Ascending aorta (tissue), 2 donors: ENCODE results near the gene DNAJB8. TPM values are rescaled to one million over a fixed set of nuclear protein-coding genes. Genes with fewer than 3 reads are reported as not detected.

Source experiments
- DNase-seq, 2 donors: peaks; one replicate each; pipeline ENCODE4 v3.0.0-alpha.2; 2019; ENCODE audit warnings: low spot score in 2 of 2
- H3K27ac ChIP-seq, 2 donors: fragments of 200-600 bp; sonication (generic); one replicate each; pipeline ENCODE4 v1.5.1; 2016 to 2017; ENCODE audit warnings: mild to moderate bottlenecking in 1 of 2
- H3K27me3 ChIP-seq: fragments of 200-600 bp; sonication (generic); one replicate; pipeline ENCODE4 v1.5.1; 2017
- H3K36me3 ChIP-seq, 2 donors: fragments of 200-600 bp; sonication (generic); one replicate each; pipeline ENCODE4 v1.5.1; 2016
- H3K4me1 ChIP-seq, 2 donors: fragments of 200-600 bp; sonication (generic); one replicate each; pipeline ENCODE4 v1.5.1; 2016 to 2017; ENCODE audit warnings: mild to moderate bottlenecking in 1 of 2
- H3K4me3 ChIP-seq, 2 donors: fragments of 200-600 bp; sonication (generic); one replicate each; pipeline ENCODE4 v1.5.1; 2016 to 2017; ENCODE audit warnings: mild to moderate bottlenecking in 1 of 2
- H3K9me3 ChIP-seq, 2 donors: fragments of 200-600 bp; sonication (generic); one replicate each; pipeline ENCODE4 v1.5.1; 2016
- intact Hi-C: fragments of 100-400 bp; cut with DNase I; formaldehyde crosslinking; loops from one replicate; pipeline ENCODE4 v1.15.1; 2023
- total RNA-seq: library from RNA; depleted of rRNA; stranded (reverse); fragments of >200 nt; gene quantifications from one replicate; pipeline ENCODE4 v1.1.0, GENCODE V29; 2016
- TF ChIP-seq, protein P1 (sequence below), 3 experiments: fragments of 200-600 bp in 2 of 3; fragments of 450-650 bp in 1 of 3; sonication (generic) in 2 of 3; IDR thresholded peaks; one replicate each; pipeline ENCODE4 v1.5.1; 2016 to 2019; ENCODE audit warnings: antibody characterized with exemption in 3 of 3, mild to moderate bottlenecking in 1 of 3, moderate library complexity in 1 of 3

Gene DNAJB8
- total RNA-seq, 1 donor from 2014 or later = not detected

DNA sequence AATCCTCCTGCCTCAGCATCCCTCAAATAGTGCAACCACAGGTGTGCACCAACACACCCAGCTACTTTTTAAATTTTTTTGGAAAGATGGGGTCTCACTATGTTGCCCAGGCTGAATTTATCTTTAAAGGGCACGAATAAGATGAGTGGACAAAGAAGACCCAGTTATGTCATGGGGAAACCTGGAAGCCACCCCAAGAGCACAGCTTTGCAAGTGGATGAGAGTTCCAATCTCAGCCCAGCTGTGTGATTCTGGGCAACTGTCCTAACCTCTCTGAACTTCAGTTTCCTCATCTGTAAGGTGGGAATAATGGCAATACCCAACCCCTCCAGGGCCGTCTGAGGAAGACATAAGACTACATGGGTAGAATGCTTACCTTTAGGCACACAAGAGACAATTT is 32.2 kb downstream of the DNAJB8 start:
- H3K27me3 ChIP-seq = peaks cover 5% of the 10 kb centered on the region
- no peaks in the 10 kb centered on the region for H3K36me3 ChIP-seq
- H3K27ac ChIP-seq = no peak overlapping the region
- intact Hi-C loops = no loop called here
- no peak for DNase-seq
- peaks cover 0 to 8% of the 10 kb centered on the region in 2 donors for H3K4me1 ChIP-seq
- no peak overlapping the region for H3K4me3 ChIP-seq
- TF ChIP-seq, protein P1, sequence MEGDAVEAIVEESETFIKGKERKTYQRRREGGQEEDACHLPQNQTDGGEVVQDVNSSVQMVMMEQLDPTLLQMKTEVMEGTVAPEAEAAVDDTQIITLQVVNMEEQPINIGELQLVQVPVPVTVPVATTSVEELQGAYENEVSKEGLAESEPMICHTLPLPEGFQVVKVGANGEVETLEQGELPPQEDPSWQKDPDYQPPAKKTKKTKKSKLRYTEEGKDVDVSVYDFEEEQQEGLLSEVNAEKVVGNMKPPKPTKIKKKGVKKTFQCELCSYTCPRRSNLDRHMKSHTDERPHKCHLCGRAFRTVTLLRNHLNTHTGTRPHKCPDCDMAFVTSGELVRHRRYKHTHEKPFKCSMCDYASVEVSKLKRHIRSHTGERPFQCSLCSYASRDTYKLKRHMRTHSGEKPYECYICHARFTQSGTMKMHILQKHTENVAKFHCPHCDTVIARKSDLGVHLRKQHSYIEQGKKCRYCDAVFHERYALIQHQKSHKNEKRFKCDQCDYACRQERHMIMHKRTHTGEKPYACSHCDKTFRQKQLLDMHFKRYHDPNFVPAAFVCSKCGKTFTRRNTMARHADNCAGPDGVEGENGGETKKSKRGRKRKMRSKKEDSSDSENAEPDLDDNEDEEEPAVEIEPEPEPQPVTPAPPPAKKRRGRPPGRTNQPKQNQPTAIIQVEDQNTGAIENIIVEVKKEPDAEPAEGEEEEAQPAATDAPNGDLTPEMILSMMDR (IDR thresholded peaks at IDR 0.05) = no peak
- no peaks in the 10 kb centered on the region for H3K9me3 ChIP-seq

DNA sequence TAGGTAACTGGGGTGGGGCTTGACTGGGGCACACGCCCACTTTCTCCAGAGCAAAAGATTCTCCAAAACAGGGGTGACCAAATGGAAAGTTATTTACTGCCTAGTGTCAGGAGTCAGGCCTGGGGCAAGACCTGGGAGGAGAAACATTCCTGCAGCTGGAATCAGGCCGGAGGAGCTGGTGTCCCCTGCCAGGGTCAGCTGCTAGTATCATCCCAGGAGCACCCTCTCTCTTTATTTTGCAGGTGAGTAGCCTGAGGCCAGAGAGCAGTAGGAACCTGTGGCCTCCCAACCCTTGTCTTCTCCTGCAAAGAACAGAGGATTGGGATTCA is 32.9 kb downstream of the DNAJB8 start:
- Histone ChIP-seq H3K27me3 (peaks cover 5% of the 10 kb centered on the region), H3K27ac (no peak overlapping the region), H3K9me3 (no peaks in the 10 kb centered on the region), H3K4me1 (peaks cover 0 to 8% of the 10 kb centered on the region in 2 donors), H3K36me3 (no peaks in the 10 kb centered on the region), H3K4me3 (no peak overlapping the region)
- TF ChIP-seq, protein P1 (IDR thresholded peaks at IDR 0.05) = no peak
- intact Hi-C loops = no loop called here
- no peak for DNase-seq

DNA sequence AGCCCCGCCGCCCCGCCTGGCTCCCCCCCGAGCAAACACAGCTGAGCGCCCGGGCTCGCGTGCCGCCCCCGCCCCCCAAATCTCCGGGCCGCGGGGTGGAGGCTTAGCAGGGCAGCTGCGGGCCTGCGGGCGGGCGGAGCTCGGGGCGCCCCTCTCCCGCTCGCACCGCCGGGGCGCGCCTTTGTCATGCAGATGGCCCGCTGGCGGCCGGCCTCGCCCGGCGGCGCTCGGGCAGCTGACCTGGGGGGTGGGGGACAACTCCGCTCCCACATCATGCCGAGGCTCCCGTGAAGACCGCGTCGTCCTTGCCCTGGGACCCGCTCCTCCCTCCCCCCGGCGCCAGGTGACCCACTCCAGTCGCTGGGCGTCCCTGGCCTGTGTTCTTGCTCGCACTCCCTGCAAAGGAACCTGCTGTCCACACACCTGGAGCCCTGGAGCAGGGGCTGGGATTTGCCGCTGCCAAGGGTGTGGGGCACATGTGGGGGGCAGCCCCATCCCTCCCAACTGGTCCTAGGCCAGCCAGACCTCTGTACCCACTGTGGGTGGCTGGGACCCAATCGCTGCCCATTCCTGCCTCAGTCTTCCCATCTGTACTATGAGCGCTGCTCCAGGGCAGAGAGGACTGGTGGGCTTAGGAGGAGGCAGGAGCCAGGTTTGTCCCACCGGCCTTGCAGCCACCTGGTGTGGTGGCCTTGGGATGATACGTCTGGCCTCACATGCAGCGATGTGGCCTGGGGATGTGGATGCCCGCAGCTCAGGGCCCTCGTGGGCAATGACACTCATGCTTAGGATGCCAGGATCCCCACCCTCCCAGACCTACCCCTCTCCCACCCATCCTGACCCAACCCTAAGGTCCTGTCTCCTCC is 33.5 kb downstream of the DNAJB8 start:
- peaks cover 0 to 8% of the 10 kb centered on the region in 2 donors for H3K4me1 ChIP-seq
- H3K9me3 ChIP-seq = no peaks in the 10 kb centered on the region
- intact Hi-C loops = no loop called here
- TF ChIP-seq, protein P1 (IDR thresholded peaks at IDR 0.05) = no peak
- peaks cover 5% of the 10 kb centered on the region for H3K27me3 ChIP-seq
- DNase-seq = no peak
- H3K4me3 ChIP-seq = peak overlapping the region; percentile 47 to 52
- no peak overlapping the region for H3K27ac ChIP-seq
- H3K36me3 ChIP-seq = no peaks in the 10 kb centered on the region

DNA sequence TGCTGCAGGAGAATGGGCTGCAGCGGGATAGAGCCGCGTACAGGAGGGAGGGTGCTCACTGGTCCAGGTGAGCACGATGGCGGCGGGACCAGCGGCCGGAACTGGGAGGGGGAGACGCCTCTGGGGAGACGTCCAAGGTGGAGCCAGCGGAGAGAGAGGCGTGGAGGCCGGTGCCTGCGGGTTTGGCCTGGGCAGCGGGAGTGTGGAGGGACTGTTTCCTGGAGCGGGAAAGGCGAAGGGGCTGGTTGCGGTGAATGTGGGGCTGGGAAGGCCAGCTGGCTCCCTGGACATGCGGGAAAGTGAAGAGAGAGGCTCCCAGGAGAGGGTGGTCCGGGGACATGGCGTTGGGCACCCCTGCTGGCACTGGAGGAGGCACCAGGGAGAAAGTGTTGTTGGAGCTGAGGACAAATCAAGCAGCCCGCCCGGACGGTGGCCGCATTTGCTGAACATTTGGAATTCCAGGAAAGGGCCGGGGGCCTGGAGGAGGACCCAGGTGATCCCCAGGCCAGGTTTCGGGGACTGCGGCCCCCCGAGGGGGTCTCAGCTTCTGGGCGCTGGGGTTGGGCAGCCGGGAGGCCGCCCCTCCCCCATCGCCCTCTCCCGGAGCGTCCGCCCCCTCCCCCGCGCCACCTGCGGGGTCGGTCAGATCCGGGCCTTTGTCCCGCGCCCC is 34.3 kb downstream of the DNAJB8 start:
- Histone ChIP-seq H3K4me1 (peaks cover 0 to 8% of the 10 kb centered on the region in 2 donors), H3K9me3 (no peaks in the 10 kb centered on the region), H3K27me3 (peaks cover 5% of the 10 kb centered on the region), H3K4me3 (peak overlapping the region; percentile 47 to 52), H3K27ac (no peak overlapping the region), H3K36me3 (no peaks in the 10 kb centered on the region)
- no peak for DNase-seq
- TF ChIP-seq, protein P1 (IDR thresholded peaks at IDR 0.05) = no peak
- intact Hi-C loops = no loop called here

DNA sequence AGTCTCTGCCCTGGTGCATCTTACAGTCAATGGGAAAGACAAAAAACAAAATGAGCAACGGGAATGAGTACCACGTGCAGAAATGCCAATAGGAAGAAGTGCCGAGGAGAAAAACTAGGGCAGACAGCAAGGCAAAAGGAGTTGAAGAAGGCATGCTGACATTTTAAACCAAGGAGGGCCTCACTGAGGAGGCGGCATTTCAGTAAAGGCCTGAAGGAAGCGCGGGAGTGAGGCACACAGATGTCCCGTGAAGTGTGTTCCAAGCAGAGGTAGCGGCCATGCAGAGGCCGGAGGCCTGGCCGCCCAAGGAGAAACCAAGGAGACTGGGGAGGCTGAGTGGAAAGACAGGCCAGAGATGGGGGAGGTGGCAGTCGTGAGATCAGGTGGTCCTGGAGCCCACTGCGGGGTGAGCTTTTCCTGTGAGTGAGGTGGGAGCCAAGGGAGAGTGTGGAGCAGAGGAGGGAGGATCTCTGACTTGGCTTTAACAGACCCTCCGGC is 34.8 kb downstream of the DNAJB8 start:
- Histone ChIP-seq H3K36me3 (no peaks in the 10 kb centered on the region), H3K4me1 (peaks cover 0 to 8% of the 10 kb centered on the region in 2 donors), H3K27me3 (peaks cover 5% of the 10 kb centered on the region), H3K4me3 (no peak overlapping the region), H3K9me3 (no peaks in the 10 kb centered on the region), H3K27ac (no peak overlapping the region)
- intact Hi-C loops = no loop called here
- DNase-seq = no peak
- TF ChIP-seq, protein P1 (IDR thresholded peaks at IDR 0.05) = no peak
